ENCODE results near the gene PER2.

Gene PER2

GRCh38 chr2:238267884-238268680, 20.3 kb downstream of the PER2 start:
- DNase-seq (ENCODE audit: low read depth): no peak

- DNase-seq (ENCODE audit: low read depth): no peak
Measured at GRCh38 chr2:238267341-238267710, 21.1 kb downstream of the PER2 start.

GRCh38 chr2:238265605-238266004, 22.8 kb downstream of the PER2 start:
- no peak for DNase-seq (ENCODE audit: low read depth)

- DNase-seq (ENCODE audit: low read depth): no peak
Measured at GRCh38 chr2:238264072-238264460, 24.3 kb downstream of the PER2 start.

GRCh38 chr2:238263204-238264071, 25.0 kb downstream of the PER2 start:
- DNase-seq (ENCODE audit: low read depth): peak; percentile 56

- no peak for DNase-seq (ENCODE audit: low read depth)
Measured at GRCh38 chr2:238262496-238263122, 25.8 kb downstream of the PER2 start.

- no peak for DNase-seq (ENCODE audit: low read depth)
Measured at GRCh38 chr2:238261718-238262375, 26.6 kb downstream of the PER2 start.

GRCh38 chr2:238260883-238261282, 27.5 kb downstream of the PER2 start:
- DNase-seq (ENCODE audit: low read depth): no peak

- no peak for DNase-seq (ENCODE audit: low read depth)
Measured at GRCh38 chr2:238259061-238260020, 29.1 kb downstream of the PER2 start.

- no peak for DNase-seq (ENCODE audit: low read depth)
Measured at GRCh38 chr2:238257786-238258700, 30.4 kb downstream of the PER2 start.

- DNase-seq (ENCODE audit: low read depth): peak; percentile 60
Measured at GRCh38 chr2:238256594-238257104, 31.8 kb downstream of the PER2 start.

GRCh38 chr2:238256111-238256510, 32.3 kb downstream of the PER2 start:
- no peak for DNase-seq (ENCODE audit: low read depth)

GRCh38 chr2:238255636-238256035, 32.8 kb downstream of the PER2 start:
- no peak for DNase-seq (ENCODE audit: low read depth)

GRCh38 chr2:238255151-238255551, 33.3 kb downstream of the PER2 start:
- no peak for DNase-seq (ENCODE audit: low read depth)

- DNase-seq (ENCODE audit: low read depth): no peak
Measured at GRCh38 chr2:238254095-238254723, 34.2 kb downstream of the PER2 start.

GRCh38 chr2:238252766-238253630, 35.4 kb downstream of the PER2 start:
- no peak for DNase-seq (ENCODE audit: low read depth)

GRCh38 chr2:238251986-238252385, 36.4 kb downstream of the PER2 start:
- DNase-seq (ENCODE audit: low read depth): no peak

- no peak for DNase-seq (ENCODE audit: low read depth)
Measured at GRCh38 chr2:238251331-238251730, 37.1 kb downstream of the PER2 start.
